Activated CD4-positive, alpha-beta T cell treated with anti-CD3 and anti-CD28 coated beads, Interleukin-2, amount 50 U/mL, for 16 hours (primary cell): Measurements from ENCODE around the gene RXFP2.

Experiments
- DNase-seq: peaks from one replicate; pipeline ENCODE4 v3.0.0-alpha.2; 2020

RXFP2 gene, protein sequence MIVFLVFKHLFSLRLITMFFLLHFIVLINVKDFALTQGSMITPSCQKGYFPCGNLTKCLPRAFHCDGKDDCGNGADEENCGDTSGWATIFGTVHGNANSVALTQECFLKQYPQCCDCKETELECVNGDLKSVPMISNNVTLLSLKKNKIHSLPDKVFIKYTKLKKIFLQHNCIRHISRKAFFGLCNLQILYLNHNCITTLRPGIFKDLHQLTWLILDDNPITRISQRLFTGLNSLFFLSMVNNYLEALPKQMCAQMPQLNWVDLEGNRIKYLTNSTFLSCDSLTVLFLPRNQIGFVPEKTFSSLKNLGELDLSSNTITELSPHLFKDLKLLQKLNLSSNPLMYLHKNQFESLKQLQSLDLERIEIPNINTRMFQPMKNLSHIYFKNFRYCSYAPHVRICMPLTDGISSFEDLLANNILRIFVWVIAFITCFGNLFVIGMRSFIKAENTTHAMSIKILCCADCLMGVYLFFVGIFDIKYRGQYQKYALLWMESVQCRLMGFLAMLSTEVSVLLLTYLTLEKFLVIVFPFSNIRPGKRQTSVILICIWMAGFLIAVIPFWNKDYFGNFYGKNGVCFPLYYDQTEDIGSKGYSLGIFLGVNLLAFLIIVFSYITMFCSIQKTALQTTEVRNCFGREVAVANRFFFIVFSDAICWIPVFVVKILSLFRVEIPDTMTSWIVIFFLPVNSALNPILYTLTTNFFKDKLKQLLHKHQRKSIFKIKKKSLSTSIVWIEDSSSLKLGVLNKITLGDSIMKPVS

DNA sequence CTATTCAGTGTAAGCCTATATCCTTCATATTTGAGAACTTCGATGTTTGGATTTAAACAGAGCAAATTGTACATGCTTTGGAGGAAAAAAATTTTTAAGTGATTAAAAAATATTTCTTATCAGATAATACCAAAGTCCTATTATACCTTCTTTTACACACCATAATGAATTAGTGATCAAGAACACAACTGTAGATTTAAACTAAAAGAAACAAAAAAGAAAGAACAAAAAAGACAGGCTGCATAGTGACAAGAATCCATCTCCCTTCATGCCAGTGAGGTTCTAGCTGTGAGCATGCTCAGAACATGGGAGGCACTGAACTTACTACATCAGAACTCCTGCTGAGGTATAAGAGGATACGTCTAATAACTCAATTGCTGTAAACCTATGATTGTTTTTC lies at the start of gene RXFP2:
Gene RXFP2 (plus strand): TSS at position 301 of the 400 bp plus-strand sequence. CDS start 87 bp downstream, at position 388.
- no peak for DNase-seq

DNA sequence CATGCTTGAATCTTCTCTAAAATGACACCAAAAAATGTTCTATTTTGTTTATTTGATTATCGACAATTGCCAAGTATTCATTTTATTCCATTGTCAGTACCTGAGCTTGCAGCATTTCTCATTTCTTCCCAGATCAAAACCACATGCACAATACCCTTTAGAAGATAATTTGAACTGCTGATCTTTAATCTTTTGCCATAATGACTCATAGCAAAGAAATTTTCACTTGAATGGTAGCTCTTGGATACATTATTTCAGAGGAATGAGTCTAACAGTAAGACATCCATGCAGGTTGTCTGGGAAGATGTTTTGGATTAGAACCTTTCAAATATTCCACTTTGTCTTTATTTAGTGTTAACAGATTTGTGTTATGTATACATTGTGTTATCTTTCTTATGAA lies 42.0 kb upstream of the RXFP2 start:
- DNase-seq = no peak

DNA sequence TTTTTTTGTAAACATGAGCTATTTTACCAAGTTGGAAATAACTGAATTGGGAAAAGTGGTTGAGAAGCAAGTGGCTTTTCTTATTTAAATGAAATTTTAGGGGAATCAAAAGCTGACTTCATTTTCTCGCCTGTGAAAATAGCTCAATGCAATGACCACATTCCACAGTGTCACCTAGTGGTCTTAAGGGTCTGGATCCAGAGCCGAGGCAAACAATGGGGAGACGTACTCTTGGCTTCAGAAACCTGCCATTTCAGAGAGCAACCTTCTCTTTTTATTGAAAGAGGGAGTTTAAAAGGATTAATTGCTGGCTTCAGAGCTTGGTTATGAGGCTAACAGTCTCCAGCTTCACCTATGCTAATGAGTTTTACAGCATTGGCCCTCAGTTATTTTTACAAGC lies 39.7 kb upstream of the RXFP2 start:
- DNase-seq = no peak

DNA sequence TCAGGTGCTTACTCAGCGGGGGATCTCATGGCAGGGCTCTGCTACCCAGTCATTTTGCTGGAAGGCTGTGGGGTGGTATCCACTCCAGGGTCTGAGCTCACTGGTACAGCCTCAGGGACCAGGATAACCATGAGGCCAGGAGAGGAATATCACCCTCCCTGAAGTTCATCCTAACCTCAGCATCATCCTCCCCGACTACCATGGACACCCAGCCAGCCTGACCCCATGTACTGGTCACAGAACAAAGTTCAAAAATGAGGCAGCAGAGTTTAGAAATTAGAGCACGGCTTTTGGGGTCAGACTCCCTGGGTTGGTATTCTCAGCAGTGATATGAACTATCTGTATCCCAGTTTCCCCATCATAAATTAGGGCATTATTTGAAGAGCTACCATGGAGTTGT lies 35.5 kb upstream of the RXFP2 start:
- DNase-seq = no peak

DNA sequence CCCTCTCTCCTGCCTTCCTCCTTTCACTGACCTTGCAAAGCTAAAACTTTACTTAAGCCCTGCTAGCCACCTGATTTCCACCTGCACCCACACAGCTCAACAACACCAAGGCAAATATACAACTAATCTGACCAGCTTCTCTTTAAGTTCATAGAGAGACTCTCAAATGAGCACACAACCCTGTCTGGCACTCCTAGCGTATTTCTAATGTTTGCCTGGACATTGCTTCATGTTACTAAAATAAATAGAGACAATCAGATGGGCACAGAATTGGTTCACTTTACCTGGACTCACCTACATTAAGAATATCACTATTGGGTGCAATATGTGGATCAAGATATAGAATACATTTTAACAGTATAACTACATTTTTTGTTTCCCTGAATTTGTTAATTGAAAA lies 33.2 kb upstream of the RXFP2 start:
- no peak for DNase-seq

DNA sequence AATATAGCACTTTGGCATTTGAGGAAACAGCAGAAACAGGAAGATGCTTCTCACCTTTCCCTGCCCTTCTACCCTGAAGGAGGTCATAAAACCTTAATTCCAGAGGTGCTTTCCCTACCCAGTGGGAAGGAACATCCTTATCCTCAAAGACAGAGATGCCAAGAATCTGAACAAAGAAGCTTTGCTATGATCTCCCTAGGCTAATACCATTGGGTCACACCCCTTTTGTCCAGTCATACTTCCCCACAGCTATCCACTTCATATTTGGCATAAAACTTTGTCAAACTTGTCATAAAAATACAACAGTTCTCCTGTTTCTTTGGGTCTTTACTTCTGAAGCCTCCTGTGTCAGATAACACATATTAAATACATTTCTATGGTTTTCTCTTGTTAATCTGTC lies 21.7 kb upstream of the RXFP2 start:
- no peak for DNase-seq

DNA sequence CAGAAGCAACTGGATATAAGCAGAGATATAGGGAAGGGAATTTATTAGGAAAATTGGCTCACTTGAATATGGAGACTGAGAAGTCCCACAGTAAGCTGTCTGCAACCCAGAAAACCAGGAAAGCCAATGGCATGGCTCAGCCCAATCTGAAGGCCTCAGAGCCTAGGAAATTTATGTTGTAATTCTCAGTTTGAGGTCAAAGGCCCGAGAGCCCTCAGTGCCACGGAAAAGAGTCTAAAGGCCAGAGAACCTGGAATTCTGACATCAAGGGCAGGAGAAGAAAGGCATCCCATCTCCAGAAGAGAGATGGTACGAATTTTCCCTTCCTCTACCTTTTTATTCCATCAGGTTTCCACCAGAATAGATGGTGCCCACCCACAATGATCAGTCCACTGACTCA lies 20.1 kb upstream of the RXFP2 start:
- DNase-seq = no peak

DNA sequence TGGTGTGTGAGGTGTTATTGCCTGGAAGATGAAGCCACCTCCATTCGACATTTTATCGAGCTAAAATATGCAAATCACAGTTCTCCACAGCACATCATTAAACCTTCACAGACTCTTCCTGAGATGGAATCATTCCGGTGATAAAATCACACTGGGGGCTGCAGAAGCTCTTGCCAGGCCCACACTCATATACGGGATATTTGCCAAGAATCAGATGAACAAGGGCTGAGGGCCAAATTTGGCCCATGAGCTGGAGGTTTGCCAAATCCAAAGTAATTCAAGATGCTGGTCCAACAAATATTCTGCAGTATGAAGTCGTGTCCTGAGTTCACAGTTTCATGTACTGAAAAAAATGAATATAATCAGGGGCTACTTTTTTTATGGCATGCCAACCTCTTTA lies 16.7 kb upstream of the RXFP2 start:
- DNase-seq = no peak

DNA sequence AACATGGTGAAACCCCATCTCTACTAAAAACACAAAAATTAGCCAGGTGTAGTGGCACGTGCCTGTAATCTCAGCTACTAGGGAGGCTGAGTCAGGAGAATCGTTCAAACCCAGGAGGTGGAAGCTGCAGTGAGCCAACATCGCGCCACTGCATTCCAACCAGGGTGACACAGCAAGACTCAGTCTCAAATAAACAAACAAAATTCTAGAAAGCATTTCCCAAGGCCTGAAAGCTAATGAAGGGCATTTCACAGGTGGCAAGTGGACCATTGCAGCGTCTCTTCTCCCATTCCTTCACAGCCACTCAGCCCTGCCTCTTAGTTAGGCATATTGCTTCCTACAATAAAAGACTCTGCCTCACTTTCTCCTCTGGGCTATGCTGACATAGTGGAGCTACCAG lies 13.5 kb upstream of the RXFP2 start:
- DNase-seq = no peak

DNA sequence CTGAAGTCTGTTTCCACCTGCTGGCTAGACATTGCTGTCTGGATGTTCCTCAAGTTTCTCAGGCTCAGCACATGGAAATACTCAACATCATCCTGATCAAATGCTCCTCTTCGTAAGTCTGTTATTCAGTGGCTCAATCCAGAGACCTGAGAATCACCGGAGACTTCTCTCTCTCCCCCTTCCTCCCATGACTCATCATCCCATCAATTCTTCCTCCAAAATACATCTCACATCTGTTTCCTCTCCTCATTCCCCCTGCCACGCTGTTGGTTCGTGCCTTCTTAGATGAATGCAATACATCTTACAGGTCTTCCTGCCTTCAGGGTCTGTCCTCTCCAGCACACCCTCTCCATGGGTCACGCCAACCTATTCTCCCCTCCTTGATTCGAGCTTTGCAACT lies 7.4 kb upstream of the RXFP2 start:
- DNase-seq = no peak

DNA sequence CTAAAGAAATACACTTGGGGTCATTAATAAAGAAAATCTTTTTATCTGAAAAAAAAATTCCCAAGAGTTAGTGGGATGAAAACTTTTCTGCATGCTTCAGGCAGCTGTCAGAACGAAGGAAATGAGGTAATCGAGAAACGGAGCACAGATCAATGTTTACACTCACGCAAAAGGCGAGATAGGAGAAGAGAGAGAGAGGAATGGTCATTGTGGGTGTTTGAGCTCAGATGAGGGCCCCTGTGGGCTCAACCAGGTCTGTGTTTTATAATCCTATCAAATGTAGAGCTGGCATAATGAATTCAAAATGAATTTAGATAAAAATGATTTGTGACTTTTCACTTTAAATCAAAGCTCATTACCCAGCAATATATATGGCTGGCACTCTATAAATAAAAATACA lies 6.3 kb upstream of the RXFP2 start:
- no peak for DNase-seq

DNA sequence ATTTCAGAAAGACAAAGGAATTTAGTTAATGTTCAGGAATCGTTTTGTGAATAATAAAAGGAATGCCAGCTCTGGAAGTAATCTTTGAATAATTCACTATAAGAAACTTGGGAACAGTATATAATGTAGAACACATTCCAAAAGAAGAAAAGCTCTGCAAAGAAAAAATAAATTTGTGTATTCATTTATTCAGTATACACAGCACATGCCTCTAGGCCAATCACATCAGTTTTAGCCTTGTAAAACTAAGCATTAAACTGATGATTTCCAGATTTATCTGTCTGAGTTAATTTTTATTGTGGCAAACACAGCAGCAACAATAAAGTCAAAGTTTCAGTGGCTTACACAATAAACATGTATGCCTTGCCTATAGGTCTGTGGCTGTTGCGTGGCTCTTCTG lies 5.7 kb upstream of the RXFP2 start:
- DNase-seq = no peak

DNA sequence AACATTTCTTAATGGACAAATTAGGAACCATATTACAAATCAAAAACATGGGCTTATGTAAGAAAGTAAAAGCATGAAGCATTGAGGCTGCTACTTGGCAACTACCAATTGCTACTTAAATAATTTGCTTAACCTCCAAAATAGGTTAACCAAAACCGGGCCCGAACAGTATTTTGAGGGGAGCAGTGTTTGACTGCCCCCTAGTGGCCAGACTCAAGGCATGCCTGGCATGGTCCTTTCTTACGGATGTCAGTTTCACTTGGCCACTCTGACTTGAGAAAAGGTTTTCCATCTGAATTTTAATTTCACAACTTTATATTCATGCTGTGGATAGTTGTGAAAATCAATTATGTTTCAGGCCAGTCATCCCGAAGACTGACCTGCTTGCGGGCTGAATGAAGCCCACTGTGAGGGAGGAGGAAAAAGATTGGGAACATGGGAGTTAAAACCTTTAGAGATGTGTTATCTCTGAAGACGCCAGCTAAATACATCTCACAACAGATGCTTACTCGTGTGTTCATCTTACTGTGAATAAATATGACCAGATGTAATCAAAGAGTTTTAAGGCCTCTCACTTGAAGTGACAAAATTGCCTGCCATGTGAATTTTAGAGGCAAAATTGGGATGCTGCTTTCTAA lies 2.9 kb downstream of the RXFP2 start:
- peak; percentile 69 for DNase-seq

DNA sequence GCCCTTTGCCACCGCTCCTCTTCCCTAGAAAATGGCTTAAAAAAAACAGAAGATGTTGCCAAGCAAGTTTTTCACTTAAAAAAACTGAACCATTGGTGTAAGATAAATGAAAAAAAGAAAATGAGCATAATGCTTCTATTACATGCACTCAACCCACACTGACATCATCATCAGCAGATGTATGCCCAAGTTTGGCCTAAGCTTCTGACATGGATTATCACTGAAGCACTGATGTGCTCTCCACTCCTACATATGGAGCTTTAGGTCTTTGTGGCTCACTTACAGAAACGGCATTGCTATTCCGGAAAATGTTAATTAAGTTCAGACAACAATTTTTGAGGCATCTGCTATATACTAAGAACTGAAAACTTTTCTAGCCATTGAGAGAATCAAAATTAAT lies 8.0 kb downstream of the RXFP2 start:
- DNase-seq = no peak

DNA sequence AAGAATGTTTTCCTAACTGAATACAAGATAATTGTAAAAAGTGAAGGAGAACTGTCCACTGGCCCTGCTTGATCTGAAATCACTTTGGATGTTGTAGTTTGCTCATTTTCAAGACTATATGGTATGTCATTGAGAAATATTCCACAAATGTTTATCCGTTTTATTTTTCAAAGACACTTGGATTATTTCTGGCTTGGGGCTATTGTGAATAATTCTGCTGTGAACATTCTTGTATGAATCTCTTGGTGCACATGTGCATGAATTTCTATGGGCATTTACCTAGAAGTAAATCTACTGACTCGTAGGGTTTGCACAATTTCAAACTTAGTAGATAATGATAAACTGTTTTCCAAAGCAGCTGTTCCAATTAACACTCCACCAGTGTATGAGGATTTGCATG lies 8.6 kb downstream of the RXFP2 start:
- DNase-seq = no peak

DNA sequence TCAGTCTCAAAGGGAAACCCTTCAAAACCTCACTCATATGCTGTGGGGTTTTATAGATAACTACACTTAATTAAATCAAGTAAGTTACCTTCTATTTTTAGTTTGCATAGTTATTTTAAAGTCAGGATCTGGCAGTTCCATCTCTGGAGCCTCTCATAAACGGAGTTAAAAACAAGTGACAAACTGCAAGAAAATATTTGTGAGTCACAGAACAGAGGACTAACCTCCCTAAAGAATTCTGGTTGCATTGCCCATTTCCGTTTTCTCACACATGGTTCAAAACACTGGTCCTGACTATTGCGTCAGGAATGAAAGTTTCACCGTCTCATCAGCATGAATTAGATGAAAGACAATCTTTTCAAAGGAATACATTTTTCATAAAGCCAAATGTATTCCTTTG lies 10.6 kb downstream of the RXFP2 start:
- no peak for DNase-seq

DNA sequence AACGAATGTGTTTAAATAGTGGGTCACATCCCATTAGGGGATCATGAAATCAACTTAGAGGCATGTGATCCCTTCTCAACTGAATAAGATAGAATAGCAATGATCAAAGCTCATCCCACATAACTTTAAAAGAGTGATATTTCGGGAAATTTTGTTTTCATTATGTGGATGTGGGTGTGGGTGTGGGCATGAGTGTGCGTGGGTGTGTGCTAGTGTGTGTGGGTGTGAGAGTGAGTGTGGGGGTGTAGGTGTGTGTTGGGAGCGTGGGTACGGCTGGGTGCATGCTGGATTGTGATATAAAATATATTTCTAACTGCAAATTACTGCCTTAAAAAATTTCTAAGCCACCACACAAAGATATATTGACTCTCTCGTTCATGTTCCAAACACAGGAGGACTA lies 15.9 kb downstream of the RXFP2 start:
- no peak for DNase-seq

DNA sequence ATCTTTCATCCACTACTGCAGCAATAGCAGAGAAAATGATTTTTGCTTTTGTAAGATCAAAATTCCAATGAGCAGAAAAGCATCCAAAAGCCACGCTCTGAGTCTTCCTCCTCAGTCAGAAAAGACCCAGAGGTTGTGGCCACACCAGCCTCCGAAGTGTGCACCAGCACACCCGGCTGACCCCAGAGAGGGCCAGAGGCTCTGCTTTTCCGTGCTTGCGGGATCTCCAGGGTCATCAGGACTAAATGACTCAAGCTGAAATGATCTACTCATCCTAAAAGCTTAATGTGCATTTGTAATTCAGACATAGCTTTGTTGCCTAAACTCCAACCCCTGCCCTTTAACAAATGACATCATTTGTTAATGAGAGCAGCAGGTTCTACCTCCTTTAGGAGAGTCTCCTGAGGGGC lies 16.5 kb downstream of the RXFP2 start:
- DNase-seq = no peak

DNA sequence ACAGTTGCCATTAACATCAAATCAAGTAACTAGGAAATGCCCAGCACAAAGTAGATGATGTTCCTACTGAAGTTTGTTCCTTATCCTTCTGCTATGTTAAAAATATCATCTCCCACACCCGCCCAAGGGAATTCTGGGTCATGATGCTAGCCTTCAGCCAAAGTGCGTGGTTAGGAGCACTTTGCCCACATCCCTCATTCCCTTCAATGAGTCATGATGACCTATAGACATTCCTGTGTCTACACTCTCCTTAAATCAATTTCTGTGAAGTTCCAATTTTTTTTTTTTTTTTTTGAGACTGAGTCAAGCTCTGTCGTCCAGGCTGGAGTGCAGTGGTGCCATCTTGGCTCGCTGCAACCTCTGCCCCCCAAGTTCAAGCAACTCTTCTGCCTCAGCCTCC lies 17.0 kb downstream of the RXFP2 start:
- no peak for DNase-seq

DNA sequence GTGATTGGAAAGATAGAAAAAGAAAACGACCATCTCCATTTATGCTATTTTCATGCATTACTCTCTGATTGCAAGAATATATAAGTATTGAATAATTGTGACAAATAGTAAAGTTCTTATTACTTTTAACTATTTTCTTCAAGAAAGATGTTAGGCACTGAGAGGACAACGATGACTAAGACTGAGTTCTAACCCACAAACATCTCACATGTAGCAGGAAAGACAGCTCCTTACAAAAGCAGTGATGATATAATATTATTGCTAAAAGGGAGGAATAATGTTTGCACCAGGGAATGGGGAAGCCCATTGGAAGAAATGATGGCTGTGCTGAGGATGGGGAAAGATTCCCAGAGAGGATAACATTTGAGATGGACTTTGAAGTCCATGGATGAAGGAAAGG lies 22.6 kb downstream of the RXFP2 start:
- no peak for DNase-seq

DNA sequence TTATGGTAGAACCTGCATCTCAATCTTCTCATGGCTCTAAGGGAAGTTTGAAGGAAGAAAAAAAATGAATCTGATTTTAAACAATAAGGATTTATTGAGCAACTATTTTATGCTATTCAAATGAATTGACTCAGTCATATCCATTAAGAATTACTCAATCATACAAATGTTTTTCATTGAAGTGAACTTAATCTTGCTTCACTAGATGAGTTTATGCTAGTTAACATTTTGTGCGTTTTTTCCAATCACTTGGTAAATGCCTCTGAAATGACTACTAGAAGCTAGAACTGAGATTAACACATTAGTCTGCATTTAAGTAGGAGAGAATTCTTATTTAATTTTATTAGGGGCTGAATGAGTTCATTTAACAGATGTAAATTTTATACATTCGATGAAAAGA lies 25.2 kb downstream of the RXFP2 start:
- no peak for DNase-seq

DNA sequence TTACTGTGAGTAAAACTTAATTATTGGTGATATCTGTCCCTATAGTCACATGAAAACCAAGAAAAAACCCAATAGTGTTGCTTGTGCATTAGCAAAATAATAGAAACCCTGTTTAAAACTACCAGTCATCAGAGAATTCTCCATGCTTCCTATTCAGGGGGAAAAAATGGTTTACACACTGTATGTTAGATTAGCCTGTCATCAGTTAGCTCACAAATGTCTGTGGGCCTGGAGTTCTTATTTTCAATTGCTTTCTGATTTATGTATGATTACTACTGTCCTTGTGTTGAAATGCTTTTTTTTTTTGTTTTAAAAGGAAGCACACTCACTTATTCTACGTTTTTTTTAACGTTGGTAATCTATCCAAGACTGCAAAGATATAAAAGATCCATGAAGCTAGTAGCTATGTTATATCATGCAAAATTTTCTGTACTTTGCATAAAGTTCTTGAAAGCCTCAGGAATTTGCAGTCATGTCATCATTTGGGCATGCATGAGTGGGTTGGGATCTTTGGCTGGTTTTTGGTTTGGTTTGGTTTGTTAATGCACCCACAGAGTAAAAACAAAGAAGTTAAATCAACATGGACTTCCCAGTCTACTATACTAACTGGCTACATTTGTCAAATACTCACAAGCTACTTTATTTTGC lies 25.9 kb downstream of the RXFP2 start:
- no peak for DNase-seq

DNA sequence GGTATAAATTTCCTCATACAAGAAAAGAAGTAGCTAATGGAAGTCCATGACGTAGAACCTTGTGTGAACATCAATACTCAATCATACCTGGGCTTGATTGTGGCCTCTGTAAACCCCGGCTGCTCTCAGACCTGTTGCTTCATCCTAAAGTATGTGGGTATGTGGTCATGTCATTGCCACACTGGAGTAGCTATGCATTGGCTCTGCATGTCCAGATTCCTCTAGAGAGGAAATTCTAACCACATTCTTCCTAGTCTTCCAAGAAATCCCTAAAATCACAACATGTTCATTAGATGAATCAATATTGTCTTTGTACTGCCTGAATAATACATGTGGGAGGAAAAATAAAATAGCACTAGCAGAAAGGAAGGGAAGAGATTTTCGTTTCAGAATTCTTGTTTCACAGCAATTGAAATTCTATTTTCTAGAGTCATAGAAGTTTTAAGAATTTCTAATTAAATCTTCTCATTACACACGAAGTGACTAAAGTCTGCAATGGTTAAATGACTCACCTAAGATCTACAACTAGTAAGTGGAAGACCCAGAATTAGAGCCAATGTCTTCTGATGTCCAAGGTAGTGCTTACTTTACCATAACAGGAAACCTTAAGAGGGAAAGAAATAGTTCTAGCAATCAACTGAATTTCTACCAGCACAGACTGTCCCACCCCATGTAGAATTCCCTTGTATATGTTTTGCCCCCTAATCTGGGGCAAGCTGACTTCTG lies 28.0 kb downstream of the RXFP2 start:
- no peak for DNase-seq
